IMR-90 (cell line): ENCODE measurements around the gene PFAS. TPM values are rescaled to one million over a fixed set of nuclear protein-coding genes. Genes with fewer than 3 reads are reported as not detected.

Experiments
- ATAC-seq: fragments of 200-7000 bp; cut with Tn5 transposase; 2 replicates; pipeline ENCODE4 v1.9.1; 2020; ENCODE audit warnings: low read depth, mild to moderate bottlenecking, moderate library complexity
- BruUV-seq: library from RNA; stranded (reverse); fragments of 400-500 nt; replicated peaks from 2 replicates; lab custom pipeline; 2021; lab: Mats Ljungman, UMichigan
- CTCF ChIA-PET: fragments of 300-600 bp; formaldehyde crosslinking; extraction: SDS; loops from one replicate; lab custom pipeline; 2021; ENCODE audit warnings: antibody characterized with exemption; lab: Yijun Ruan, JAX
- POLR2A ChIA-PET: fragments of 300-600 bp; sonication (Branson Sonifier 250); formaldehyde crosslinking; loops from one replicate; lab custom pipeline; 2022; ENCODE audit warnings: antibody characterized with exemption; ENCODE audit not compliant: unreplicated experiment; lab: Charles Lee
- DNase-seq: peaks from one replicate; pipeline ENCODE4 v3.0.0; 2013
- H2AFZ ChIP-seq: replicated peaks from 2 replicates; pipeline ENCODE3; 2013; ENCODE audit warnings: low read length, mild to moderate bottlenecking; ENCODE audit not compliant: poor library complexity
- H2AK5ac ChIP-seq: 2 replicates; pipeline ENCODE4 v1.6.1; 2013; ENCODE audit warnings: low read depth, low read length, inconsistent platforms
- H2AK9ac ChIP-seq: replicated peaks from 2 replicates; pipeline ENCODE3; 2013; ENCODE audit warnings: mild to moderate bottlenecking, low read depth, low read length, moderate library complexity; ENCODE audit not compliant: poor library complexity
- H2BK120ac ChIP-seq: 2 replicates; pipeline ENCODE4 v1.6.1; 2013; ENCODE audit warnings: low read depth, low read length, inconsistent platforms
- H2BK15ac ChIP-seq: 3 replicates; pipeline ENCODE4 v1.6.1; 2013; ENCODE audit warnings: low read depth, low read length, inconsistent platforms
- H2BK20ac ChIP-seq: 2 replicates; pipeline ENCODE4 v1.6.1; 2013; ENCODE audit warnings: low read depth, mild to moderate bottlenecking, inconsistent platforms, low read length, moderate library complexity
- H2BK5ac ChIP-seq: 2 replicates; pipeline ENCODE4 v1.6.1; 2013; ENCODE audit warnings: mild to moderate bottlenecking, low read depth, low read length, inconsistent platforms; ENCODE audit not compliant: poor library complexity, severe bottlenecking
- H3K14ac ChIP-seq: replicated peaks from 2 replicates; pipeline ENCODE4 v1.6.1; 2013; ENCODE audit warnings: low read depth, low read length, inconsistent platforms
- H3K18ac ChIP-seq: 2 replicates; pipeline ENCODE4 v1.6.1; 2013; ENCODE audit warnings: low read depth, low read length, control low read depth
- H3K23ac ChIP-seq: 2 replicates; pipeline ENCODE4 v1.6.1; 2013; ENCODE audit warnings: low read depth, low read length, inconsistent platforms
- H3K27ac ChIP-seq: 2 replicates; pipeline ENCODE4 v1.5.1; 2013; ENCODE audit warnings: mild to moderate bottlenecking, control low read depth, low read length; ENCODE audit not compliant: insufficient read depth
- H3K27me3 ChIP-seq: 2 replicates; pipeline ENCODE4 v1.6.1; 2013; ENCODE audit warnings: low read length; ENCODE audit not compliant: control insufficient read depth, insufficient read depth
- H3K36me3 ChIP-seq: 2 replicates; pipeline ENCODE4 v1.6.1; 2013; ENCODE audit warnings: low read length, mixed read lengths; ENCODE audit not compliant: control insufficient read depth, insufficient read depth
- H3K4ac ChIP-seq: 2 replicates; pipeline ENCODE4 v1.6.1; 2013; ENCODE audit warnings: low read depth, low read length, inconsistent platforms
- H3K4me1 ChIP-seq: 2 replicates; pipeline ENCODE4 v1.6.1; 2013; ENCODE audit warnings: low read length, mixed read lengths; ENCODE audit not compliant: control insufficient read depth, insufficient read depth
- H3K4me2 ChIP-seq: 2 replicates; pipeline ENCODE4 v1.6.1; 2013; ENCODE audit warnings: low read depth, mild to moderate bottlenecking, control low read depth, low read length, moderate library complexity
- H3K4me3 ChIP-seq: 2 replicates; pipeline ENCODE4 v1.5.1; 2013; ENCODE audit warnings: low read depth, mild to moderate bottlenecking, control low read depth, low read length, moderate library complexity; ENCODE audit not compliant: insufficient read depth
- H3K56ac ChIP-seq: 2 replicates; pipeline ENCODE4 v1.6.1; 2013; ENCODE audit warnings: low read length, inconsistent platforms; ENCODE audit not compliant: insufficient read depth; ENCODE audit errors: extremely low read depth
- H3K79me1 ChIP-seq, 2 experiments: 2 replicates each; pipeline ENCODE4 v1.6.1; 2013; ENCODE audit warnings: low read length in 2 of 2, inconsistent platforms in 1 of 2, low read depth in 1 of 2
- H3K9ac ChIP-seq: 2 replicates; pipeline ENCODE4 v1.6.1; 2013; ENCODE audit warnings: low read depth, low read length, control low read depth
- H3K9me1 ChIP-seq: 2 replicates; pipeline ENCODE4 v1.6.1; 2013; ENCODE audit warnings: low read length, inconsistent platforms; ENCODE audit not compliant: insufficient read depth
- H3K9me3 ChIP-seq: 2 replicates; pipeline ENCODE4 v1.6.1; 2013; ENCODE audit warnings: low read length; ENCODE audit not compliant: control insufficient read depth, insufficient read depth
- H4K20me1 ChIP-seq: 2 replicates; pipeline ENCODE4 v1.6.1; 2013; ENCODE audit warnings: low read length, inconsistent platforms; ENCODE audit not compliant: insufficient read depth
- H4K5ac ChIP-seq: 2 replicates; pipeline ENCODE4 v1.6.1; 2013; ENCODE audit warnings: mild to moderate bottlenecking, low read depth, low read length, control low read depth
- H4K8ac ChIP-seq, 2 experiments: 2 replicates each; pipeline ENCODE4 v1.6.1; 2013; ENCODE audit warnings: low read depth in 2 of 2, low read length in 2 of 2, control low read depth in 1 of 2, inconsistent platforms in 1 of 2
- H4K91ac ChIP-seq: 2 replicates; pipeline ENCODE4 v1.6.1; 2013; ENCODE audit warnings: low read depth, low read length, inconsistent platforms; ENCODE audit not compliant: insufficient read depth
- BHLHE40 ChIP-seq: fragments of 150-350 bp; IDR thresholded peaks from 2 replicates; pipeline ENCODE4 v1.6.1; 2016; ENCODE audit warnings: mild to moderate bottlenecking, low read depth, low read length
- CEBPB ChIP-seq: IDR thresholded peaks from 2 replicates; pipeline ENCODE4 v1.6.1; 2012; ENCODE audit warnings: low read depth, low read length, improper control_type of control experiment
- CHD1 ChIP-seq: IDR thresholded peaks from 2 replicates; pipeline ENCODE4 v1.6.1; 2012; ENCODE audit warnings: low read depth, low read length, improper control_type of control experiment
- CTCF ChIP-seq: conservative IDR thresholded peaks from 2 replicates; pipeline ENCODE4 v1.5.1; 2012; ENCODE audit warnings: mild to moderate bottlenecking, low read depth, low read length, improper control_type of control experiment
- ELK1 ChIP-seq: fragments of 150-350 bp; IDR thresholded peaks from 2 replicates; pipeline ENCODE4 v1.6.1; 2016; ENCODE audit warnings: low read depth, mild to moderate bottlenecking, low read length, moderate library complexity, borderline replicate concordance
- FOS ChIP-seq: fragments of 150-350 bp; IDR thresholded peaks from 2 replicates; pipeline ENCODE4 v1.6.1; 2016; ENCODE audit warnings: low read depth, low read length
- MAFK ChIP-seq: IDR thresholded peaks from 2 replicates; pipeline ENCODE4 v1.6.1; 2012; ENCODE audit warnings: low read depth, low read length, improper control_type of control experiment
- MAZ ChIP-seq: IDR thresholded peaks from 2 replicates; pipeline ENCODE4 v1.6.1; 2012; ENCODE audit warnings: low read depth, mild to moderate bottlenecking, low read length, improper control_type of control experiment, moderate library complexity, borderline replicate concordance
- MXI1 ChIP-seq: IDR thresholded peaks from 2 replicates; pipeline ENCODE4 v1.6.1; 2012; ENCODE audit warnings: low read depth, mild to moderate bottlenecking, low read length, moderate library complexity, borderline replicate concordance
- NFE2L2 ChIP-seq: fragments of 150-350 bp; IDR thresholded peaks from 2 replicates; pipeline ENCODE4 v1.6.1; 2016; ENCODE audit warnings: low read depth, mild to moderate bottlenecking, low read length
- POLR2A ChIP-seq: IDR thresholded peaks from 2 replicates; pipeline ENCODE4 v1.6.1; 2012; ENCODE audit warnings: mild to moderate bottlenecking, low read depth, low read length
- RAD21 ChIP-seq: IDR thresholded peaks from 2 replicates; pipeline ENCODE4 v1.6.1; 2012; ENCODE audit warnings: low read length, improper control_type of control experiment
- RCOR1 ChIP-seq: IDR thresholded peaks from 2 replicates; pipeline ENCODE4 v1.6.1; 2012; ENCODE audit warnings: mild to moderate bottlenecking, low read length, improper control_type of control experiment; ENCODE audit not compliant: insufficient replicate concordance
- RFX5 ChIP-seq: IDR thresholded peaks from 2 replicates; pipeline ENCODE4 v1.8.0; 2012; ENCODE audit warnings: low read depth, mild to moderate bottlenecking, low read length, moderate library complexity
- SMC3 ChIP-seq: fragments of 150-350 bp; IDR thresholded peaks from 2 replicates; pipeline ENCODE4 v1.6.1; 2016; ENCODE audit warnings: low read depth, mild to moderate bottlenecking, antibody characterized with exemption, low read length, moderate library complexity
- USF2 ChIP-seq: fragments of 150-350 bp; IDR thresholded peaks from 2 replicates; pipeline ENCODE4 v1.6.1; 2017; ENCODE audit warnings: mild to moderate bottlenecking, antibody characterized with exemption, low read length, low read depth
- WGBS, 2 experiments: methylation state at CpG; one replicate each; pipeline versions ENCODE4 v1.1.5 to v1.1.7; 2013; ENCODE audit warnings: missing lambda C conversion rate in 2 of 2; ENCODE audit not compliant: insufficient read length in 1 of 2; ENCODE audit errors: extremely low coverage in 2 of 2; 5-methylcytosine and 5-hydroxymethylcytosine counted together
- dilution Hi-C: fragments of 300-500 bp; cut with HindIII; formaldehyde crosslinking; loops from one replicate; pipeline ENCODE4 v1.14.3; 2018; ENCODE audit warnings: low sequenced_read_pairs; ENCODE audit not compliant: unreplicated experiment
- in situ Hi-C: fragments of 300-500 bp; cut with MboI; formaldehyde crosslinking; loops from 3 replicates; pipeline ENCODE4 v1.14.3; 2019; ENCODE audit warnings: low sequenced_read_pairs, inconsistent platforms, mixed read lengths
- intact Hi-C: fragments of 100-400 bp; cut with micrococcal nuclease; formaldehyde crosslinking; loops from 2 replicates; pipeline ENCODE4 v1.10.0; 2022
- polyA plus RNA-seq, 3 experiments: library from polyadenylated mRNA; depleted of rRNA; stranded (reverse); fragments of >200 nt; gene quantifications; 2 replicates each; pipeline ENCODE4 v1.2.3, GENCODE V29; 2012; ENCODE audit warnings: low replicate concordance in 1 of 3
- total RNA-seq: library from RNA; depleted of rRNA; stranded (reverse); fragments of >200 nt; gene quantifications from 2 replicates; pipeline ENCODE4 v1.2.3, GENCODE V29; 2012

PFAS gene
- total and polyA plus RNA-seq, 2 of the 4 experiments (the other 2 are of a cell fraction) = 20.7 to 26.2 TPM

GRCh38 chr17:8264320-8264719, 15.2 kb downstream of the PFAS start:
- no peak overlapping the region for H2BK15ac ChIP-seq
- no peaks in the 10 kb centered on the region for H3K9me3 ChIP-seq
- H4K5ac ChIP-seq = no peak overlapping the region
- H3K4me3 ChIP-seq = no peak overlapping the region
- H3K27ac ChIP-seq = no peak overlapping the region
- H4K20me1 ChIP-seq = no peaks in the 10 kb centered on the region
- H2BK5ac ChIP-seq = no peak overlapping the region
- no peak overlapping the region for H2BK20ac ChIP-seq
- no peak overlapping the region for H3K18ac ChIP-seq
- ChIA-PET POLR2A (no interaction called here), CTCF (no interaction called here)
- H2AK9ac ChIP-seq = peak overlapping the region; percentile 28
- BruUV-seq = no TSS peak
- peaks cover 44% of the 10 kb centered on the region for H3K36me3 ChIP-seq
- no peak overlapping the region for H3K56ac ChIP-seq
- no CpG with 5 or more reads among the region's 10 CpGs for WGBS, 2 experiments
- no peaks in the 10 kb centered on the region for H3K27me3 ChIP-seq
- H3K9me1 ChIP-seq = no peaks in the 10 kb centered on the region
- DNase-seq = no peak
- H3K79me1 ChIP-seq = no peaks in the 10 kb centered on the region
- H3K9ac ChIP-seq = no peak overlapping the region
- no peak for TF ChIP-seq NFE2L2
- TF ChIP-seq ELK1 = no peak
- TF ChIP-seq FOS = no peak
- no peak for TF ChIP-seq BHLHE40
- no peak for TF ChIP-seq MAFK
- TF ChIP-seq RCOR1 = no peak
- TF ChIP-seq USF2 = no peak
- no peak for TF ChIP-seq RAD21
- TF ChIP-seq CTCF = no peak
- no peak for TF ChIP-seq POLR2A
- no peak for TF ChIP-seq CHD1
- no peak for TF ChIP-seq CEBPB
- no peak for TF ChIP-seq SMC3
- TF ChIP-seq MXI1 = no peak
- TF ChIP-seq MAZ = no peak
- TF ChIP-seq RFX5 = no peak
- H2BK120ac ChIP-seq = no peak overlapping the region
- H3K14ac ChIP-seq = no peak overlapping the region
- no peak overlapping the region for H2AFZ ChIP-seq
- dilution Hi-C loops (no loop called here), intact Hi-C loops (no loop called here), in situ Hi-C loops (no loop called here)
- H3K4me1 ChIP-seq = no peaks in the 10 kb centered on the region
- no peak overlapping the region for H4K91ac ChIP-seq
- H4K8ac ChIP-seq = no peak overlapping the region
- H2AK5ac ChIP-seq = no peak overlapping the region
- no peak for ATAC-seq
- H3K4ac ChIP-seq = no peak overlapping the region
- no peak overlapping the region for H3K23ac ChIP-seq
- H3K4me2 ChIP-seq = no peak overlapping the region
